NCI-H510A treated with DMSO at 0.1 percent for 48 hours (cell line): Measurements from ENCODE around the gene ENTPD1.

Experiments
- DNase-seq: peaks from one replicate; lab custom pipeline; 2025; lab: John Stamatoyannopoulos, UW

The ENTPD1 gene

GRCh38 chr10:95831515-95831914 lies 75.6 kb downstream of the ENTPD1 start:
- DNase-seq, result no peak

GRCh38 chr10:95832216-95833041 lies 76.5 kb downstream of the ENTPD1 start:
- no peak for DNase-seq

DNA sequence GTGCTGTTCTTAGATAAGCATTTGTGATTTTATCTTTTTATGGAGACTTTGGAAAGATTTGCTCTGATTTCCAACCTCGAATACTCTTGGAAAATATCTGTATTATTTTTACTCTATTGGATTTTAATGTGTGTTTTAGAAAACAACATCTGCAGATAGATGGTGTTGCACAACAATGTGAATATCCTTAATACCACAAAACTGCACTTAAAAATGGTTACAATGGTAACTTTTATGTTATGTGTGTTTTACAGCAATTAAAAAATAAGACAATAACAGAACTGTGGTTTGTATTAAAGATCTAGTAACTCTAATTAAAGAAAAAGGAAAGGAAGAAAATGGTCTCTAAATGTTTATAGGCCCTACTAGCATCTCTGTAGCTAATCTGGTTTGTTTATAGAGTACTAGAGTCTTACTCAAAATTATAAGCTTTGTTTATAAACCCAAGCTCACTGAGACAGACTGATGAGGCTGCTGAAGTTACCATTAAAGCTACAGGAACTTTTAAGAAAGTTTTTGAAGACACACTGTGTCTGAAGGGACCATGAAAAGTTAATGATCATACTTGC lies 77.2 kb downstream of the ENTPD1 start:
- no peak for DNase-seq

- DNase-seq, result no peak
Measured at GRCh38 chr10:95834406-95834805, 78.4 kb downstream of the ENTPD1 start.

GRCh38 chr10:95835149-95835860 lies 79.3 kb downstream of the ENTPD1 start:
- DNase-seq, result no peak

DNA sequence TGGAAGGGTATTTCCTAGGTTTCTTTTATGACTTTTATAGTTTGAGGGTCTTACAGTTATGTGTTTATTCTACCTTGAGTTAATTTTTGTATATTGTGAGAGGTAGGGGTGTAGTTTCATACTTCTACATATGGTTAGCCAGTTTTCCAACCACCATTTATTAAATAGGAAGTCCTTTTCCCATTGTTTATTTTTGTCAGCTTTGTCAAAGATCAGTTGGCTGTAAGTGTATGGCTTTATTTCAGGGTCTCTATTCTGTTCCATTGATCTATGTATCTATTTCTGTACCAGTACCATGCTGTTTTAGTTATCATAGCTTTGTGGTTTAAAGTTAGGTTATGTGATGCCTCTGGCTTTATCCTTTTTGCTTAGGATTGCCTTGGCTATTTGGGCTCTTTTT lies 79.9 kb downstream of the ENTPD1 start:
- DNase-seq, result no peak

GRCh38 chr10:95836610-95837355 lies 80.8 kb downstream of the ENTPD1 start:
- DNase-seq, result no peak

- no peak for DNase-seq
Measured at GRCh38 chr10:95837356-95837776, 81.4 kb downstream of the ENTPD1 start.

DNA sequence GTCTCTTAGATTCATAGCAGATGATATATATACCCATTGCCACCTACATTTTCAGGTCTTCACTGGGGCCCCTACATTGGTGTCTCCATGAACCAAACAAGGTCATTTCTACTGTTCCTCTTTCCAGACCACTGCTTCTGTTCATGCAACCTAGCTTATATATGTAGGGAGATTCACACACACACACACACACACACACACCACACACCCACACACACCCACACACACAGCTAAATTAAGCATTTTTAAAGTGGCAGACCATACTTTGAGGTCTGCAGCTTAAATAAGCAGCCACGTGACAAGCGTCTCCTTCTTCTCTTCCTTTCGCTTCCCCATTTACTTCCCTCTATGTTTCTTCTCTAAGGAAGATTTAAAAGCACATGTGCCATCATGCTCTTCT lies 81.8 kb downstream of the ENTPD1 start:
- no peak for DNase-seq

- DNase-seq, result no peak
Measured at GRCh38 chr10:95840121-95840520, 84.2 kb downstream of the ENTPD1 start.

DNA sequence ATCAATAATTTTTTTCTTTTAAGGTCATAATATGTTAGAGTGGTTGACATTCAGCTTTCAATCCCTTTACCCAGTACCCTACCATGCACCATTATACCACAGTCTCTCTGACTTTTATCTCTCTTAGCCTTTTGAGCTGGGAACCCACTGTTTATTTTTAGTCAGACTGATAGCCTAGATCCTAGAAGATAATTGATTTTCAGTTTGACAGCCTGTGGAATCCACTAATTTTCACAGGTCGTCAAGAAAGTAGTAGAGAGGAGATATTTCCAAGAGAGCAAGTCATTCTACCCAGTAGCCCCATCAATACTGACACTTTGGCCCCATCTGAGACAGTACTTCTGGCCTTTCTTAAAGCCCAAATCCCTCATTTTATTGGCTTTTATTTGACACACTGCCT lies 84.7 kb downstream of the ENTPD1 start:
- no peak for DNase-seq

- peak; percentile 24 for DNase-seq
Measured at GRCh38 chr10:95841661-95842498, 85.9 kb downstream of the ENTPD1 start.

DNA sequence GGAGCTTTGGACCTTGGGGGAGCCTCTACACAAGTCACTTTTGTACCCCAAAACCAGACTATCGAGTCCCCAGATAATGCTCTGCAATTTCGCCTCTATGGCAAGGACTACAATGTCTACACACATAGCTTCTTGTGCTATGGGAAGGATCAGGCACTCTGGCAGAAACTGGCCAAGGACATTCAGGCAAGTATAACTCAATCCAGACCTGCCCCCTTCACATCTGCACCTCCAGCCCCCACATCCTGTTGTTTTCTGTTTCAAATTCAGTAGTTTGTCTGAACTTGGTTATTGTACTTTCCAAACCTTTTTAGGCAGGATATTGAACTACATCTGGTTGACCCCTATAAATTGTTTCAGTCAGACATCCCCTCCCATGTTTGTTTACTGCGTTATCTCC lies 89.4 kb downstream of the ENTPD1 start:
- DNase-seq, result no peak

DNA sequence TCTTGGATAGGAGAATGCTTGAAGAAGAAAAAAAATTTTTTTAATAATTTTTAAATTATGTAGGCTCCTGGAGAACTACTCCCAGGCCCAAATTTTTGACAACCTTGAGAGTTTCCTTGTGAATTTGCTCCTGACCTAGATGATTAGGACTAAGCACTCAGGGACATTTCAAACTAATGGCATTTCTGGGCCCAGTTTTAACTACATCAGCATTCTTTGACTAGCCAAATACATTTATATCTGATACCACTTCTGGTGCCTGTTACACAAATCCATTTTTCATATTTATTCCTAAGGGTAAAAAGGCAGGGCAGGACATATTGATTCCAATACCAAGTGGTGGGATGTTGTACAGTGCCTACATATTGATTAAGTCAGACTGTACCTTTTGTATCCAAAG lies 91.0 kb downstream of the ENTPD1 start:
- no peak for DNase-seq

- no peak for DNase-seq
Measured at GRCh38 chr10:95848841-95849240, 92.9 kb downstream of the ENTPD1 start.

GRCh38 chr10:95850791-95851190 lies 94.8 kb downstream of the ENTPD1 start:
- no peak for DNase-seq

DNA sequence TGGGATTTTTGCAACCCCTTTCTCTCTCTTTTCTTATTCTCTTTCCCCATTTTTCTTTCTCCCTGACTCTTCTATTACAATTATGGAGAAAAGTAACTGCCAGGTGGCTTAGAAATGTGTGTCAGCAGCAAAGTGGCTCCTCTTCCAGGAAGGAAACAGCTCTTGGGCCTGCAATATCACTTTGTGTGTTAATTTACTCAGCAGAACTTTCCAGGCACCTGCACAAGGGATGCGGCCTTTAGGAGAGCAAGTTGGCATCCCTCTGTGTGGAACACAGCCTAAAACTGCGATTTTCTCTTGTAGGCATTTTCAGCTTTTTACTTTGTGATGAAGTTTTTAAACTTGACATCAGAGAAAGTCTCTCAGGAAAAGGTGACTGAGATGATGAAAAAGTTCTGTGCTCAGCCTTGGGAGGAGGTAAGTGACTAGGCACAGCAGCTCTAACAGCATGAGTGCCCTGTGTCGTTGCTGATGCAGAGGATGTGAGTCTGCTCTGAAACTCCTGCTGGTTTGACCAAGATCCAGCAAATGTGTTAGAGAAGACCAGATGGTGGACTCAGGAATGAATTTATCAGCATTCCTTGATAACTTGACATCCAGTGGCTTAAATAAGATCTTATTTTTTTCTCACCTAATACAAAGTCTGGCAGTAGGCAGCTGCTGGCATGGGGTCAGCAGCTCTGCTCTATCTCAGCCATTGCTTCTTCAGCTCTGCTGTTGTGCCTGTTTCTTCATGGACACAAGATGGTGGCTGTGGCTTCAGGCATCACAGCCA lies 104.4 kb downstream of the ENTPD1 start:
- no peak for DNase-seq

DNA sequence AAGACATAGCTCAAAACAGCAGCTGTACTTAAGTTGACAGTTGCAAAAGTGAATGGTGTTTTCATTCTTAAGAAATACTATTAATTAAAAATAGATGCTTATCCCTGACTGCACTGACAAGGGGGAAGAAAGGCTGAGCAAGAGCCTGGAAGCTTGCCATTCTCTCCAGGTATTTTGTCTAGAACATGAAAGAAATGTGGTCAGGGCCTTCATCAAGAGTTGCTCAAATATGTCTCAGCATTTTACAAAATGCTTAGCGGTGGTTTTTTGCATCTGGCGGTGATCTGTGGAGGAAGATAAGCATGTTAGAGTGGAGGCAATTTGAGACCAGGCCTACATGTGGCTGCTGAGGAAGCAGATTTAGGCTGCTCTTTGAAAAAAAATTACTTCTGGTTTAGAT lies 105.4 kb downstream of the ENTPD1 start:
- no peak for DNase-seq

DNA sequence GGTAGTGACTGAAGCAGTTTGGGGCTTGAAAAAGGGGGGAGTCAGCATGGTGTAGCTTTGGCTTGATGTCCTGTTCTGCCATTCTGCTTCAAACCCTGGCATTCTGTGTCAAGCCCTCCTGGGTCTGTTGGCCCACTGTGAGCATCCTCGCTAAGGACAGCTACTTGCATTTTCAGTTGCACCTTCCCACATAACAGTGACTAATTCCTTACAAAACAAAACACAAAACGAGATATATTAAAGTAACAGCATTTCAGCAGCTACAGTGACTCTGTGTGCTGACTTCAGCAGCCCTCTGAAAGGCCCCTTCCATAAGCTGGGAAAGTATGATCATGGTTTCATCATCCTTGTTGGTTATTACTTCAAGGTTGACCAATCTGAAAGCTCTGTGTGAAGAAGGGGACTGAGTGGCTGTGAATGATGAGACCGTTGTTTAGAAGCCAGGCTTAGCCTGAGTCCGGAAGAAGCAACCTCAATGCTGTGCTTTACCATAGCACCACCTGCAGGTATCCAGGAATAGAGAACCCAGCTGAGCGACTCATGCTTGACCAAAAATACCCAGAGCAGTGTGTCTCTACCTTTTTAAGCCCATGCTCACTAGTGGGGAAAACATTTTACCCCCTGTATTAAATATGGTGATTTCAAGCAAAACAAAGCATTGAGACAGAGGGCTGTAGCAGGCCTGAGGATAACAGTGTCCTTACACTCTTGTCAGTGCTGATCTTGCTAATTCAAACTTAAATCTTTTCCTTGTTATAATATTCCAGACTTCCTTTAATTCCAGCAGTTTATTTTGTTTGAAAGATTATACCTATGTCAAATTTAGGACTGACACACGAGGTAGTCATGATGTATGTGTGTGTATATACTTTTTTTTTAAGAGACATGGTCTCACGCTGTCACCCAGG lies 109.2 kb downstream of the ENTPD1 start:
- peak; percentile 20 for DNase-seq
